Measurements from ENCODE around the gene VPS26B.
"Not testable (repeated sequence)": the region's sequence is repeated elsewhere in the genome, so short reads cannot be mapped to it uniquely, and the experiment has no call there.

The VPS26B gene

GRCh38 chr11:134283461-134284230, 59.2 kb downstream of the VPS26B start:
- Histone ChIP-seq H3K4me3 (ENCODE audit: extremely low read depth, insufficient read depth, low read length, poor library complexity, severe bottlenecking) (no peak overlapping the region), H3K27ac (ENCODE audit: low read depth, low read length, severe bottlenecking) (no peak overlapping the region), H3K4me1 (ENCODE audit: control insufficient read depth, insufficient read depth, low read length, poor library complexity, severe bottlenecking) (no peaks in the 10 kb centered on the region), H3K9me3 (ENCODE audit: control insufficient read depth, low read length) (no peaks in the 10 kb centered on the region), H3K36me3 (ENCODE audit: control insufficient read depth, insufficient read depth, low read length) (no peaks in the 10 kb centered on the region)
- WGBS, 2 experiments (ENCODE audit: insufficient coverage in 2 of 2) = 89 to 91% methylated on average over 11 to 16 of the region's 16 CpGs

- not testable (repeated sequence) for H3K4me1 ChIP-seq (ENCODE audit: control insufficient read depth, insufficient read depth, low read length, poor library complexity, severe bottlenecking); H3K36me3 ChIP-seq (ENCODE audit: control insufficient read depth, insufficient read depth, low read length); H3K9me3 ChIP-seq (ENCODE audit: control insufficient read depth, low read length); H3K4me3 ChIP-seq (ENCODE audit: extremely low read depth, insufficient read depth, low read length, poor library complexity, severe bottlenecking); H3K27ac ChIP-seq (ENCODE audit: low read depth, low read length, severe bottlenecking)
- 75 to 96% methylated on average over 1 to 4 of the region's 5 CpGs for WGBS, 2 experiments (ENCODE audit: insufficient coverage in 2 of 2)
Observed at GRCh38 chr11:134284349-134284748, 59.9 kb downstream of the VPS26B start.

GRCh38 chr11:134287561-134287960, 63.1 kb downstream of the VPS26B start:
- 96% methylated on average over 9 to 11 of the region's 12 CpGs for WGBS, 2 experiments (ENCODE audit: insufficient coverage in 2 of 2)
- no peaks in the 10 kb centered on the region for H3K36me3 ChIP-seq (ENCODE audit: control insufficient read depth, insufficient read depth, low read length)
- no peak overlapping the region for H3K4me3 ChIP-seq (ENCODE audit: extremely low read depth, insufficient read depth, low read length, poor library complexity, severe bottlenecking)
- H3K9me3 ChIP-seq (ENCODE audit: control insufficient read depth, low read length) = no peaks in the 10 kb centered on the region
- H3K4me1 ChIP-seq (ENCODE audit: control insufficient read depth, insufficient read depth, low read length, poor library complexity, severe bottlenecking) = no peaks in the 10 kb centered on the region
- H3K27ac ChIP-seq (ENCODE audit: low read depth, low read length, severe bottlenecking) = no peak overlapping the region

GRCh38 chr11:134288486-134288885, 64.0 kb downstream of the VPS26B start:
- H3K4me3 ChIP-seq (ENCODE audit: extremely low read depth, insufficient read depth, low read length, poor library complexity, severe bottlenecking) = no peak overlapping the region
- no peaks in the 10 kb centered on the region for H3K4me1 ChIP-seq (ENCODE audit: control insufficient read depth, insufficient read depth, low read length, poor library complexity, severe bottlenecking)
- no peaks in the 10 kb centered on the region for H3K36me3 ChIP-seq (ENCODE audit: control insufficient read depth, insufficient read depth, low read length)
- WGBS, 2 experiments (ENCODE audit: insufficient coverage in 2 of 2) = 94 to 100% methylated on average over 10 to 11 of the region's 13 CpGs
- no peak overlapping the region for H3K27ac ChIP-seq (ENCODE audit: low read depth, low read length, severe bottlenecking)
- H3K9me3 ChIP-seq (ENCODE audit: control insufficient read depth, low read length) = no peaks in the 10 kb centered on the region

GRCh38 chr11:134289167-134289566, 64.7 kb downstream of the VPS26B start:
- Histone ChIP-seq H3K4me1 (ENCODE audit: control insufficient read depth, insufficient read depth, low read length, poor library complexity, severe bottlenecking) (no peaks in the 10 kb centered on the region), H3K36me3 (ENCODE audit: control insufficient read depth, insufficient read depth, low read length) (no peaks in the 10 kb centered on the region), H3K27ac (ENCODE audit: low read depth, low read length, severe bottlenecking) (no peak overlapping the region), H3K4me3 (ENCODE audit: extremely low read depth, insufficient read depth, low read length, poor library complexity, severe bottlenecking) (no peak overlapping the region), H3K9me3 (ENCODE audit: control insufficient read depth, low read length) (no peaks in the 10 kb centered on the region)
- WGBS, 2 experiments (ENCODE audit: insufficient coverage in 2 of 2) = 56 to 74% methylated on average over 4 of the region's 4 CpGs

GRCh38 chr11:134289789-134290188, 65.3 kb downstream of the VPS26B start:
- Histone ChIP-seq H3K27ac (ENCODE audit: low read depth, low read length, severe bottlenecking) (no peak overlapping the region), H3K4me1 (ENCODE audit: control insufficient read depth, insufficient read depth, low read length, poor library complexity, severe bottlenecking) (no peaks in the 10 kb centered on the region), H3K36me3 (ENCODE audit: control insufficient read depth, insufficient read depth, low read length) (no peaks in the 10 kb centered on the region), H3K4me3 (ENCODE audit: extremely low read depth, insufficient read depth, low read length, poor library complexity, severe bottlenecking) (no peak overlapping the region), H3K9me3 (ENCODE audit: control insufficient read depth, low read length) (no peaks in the 10 kb centered on the region)
- WGBS, 2 experiments (ENCODE audit: insufficient coverage in 2 of 2) = 50 to 64% methylated on average over 9 to 11 of the region's 12 CpGs

GRCh38 chr11:134290646-134291045, 66.2 kb downstream of the VPS26B start:
- H3K4me3 ChIP-seq (ENCODE audit: extremely low read depth, insufficient read depth, low read length, poor library complexity, severe bottlenecking) = no peak overlapping the region
- no peaks in the 10 kb centered on the region for H3K4me1 ChIP-seq (ENCODE audit: control insufficient read depth, insufficient read depth, low read length, poor library complexity, severe bottlenecking)
- WGBS, 2 experiments (ENCODE audit: insufficient coverage in 2 of 2) = 89 to 95% methylated on average over 6 to 7 of the region's 7 CpGs
- H3K9me3 ChIP-seq (ENCODE audit: control insufficient read depth, low read length) = no peaks in the 10 kb centered on the region
- H3K36me3 ChIP-seq (ENCODE audit: control insufficient read depth, insufficient read depth, low read length) = no peaks in the 10 kb centered on the region
- no peak overlapping the region for H3K27ac ChIP-seq (ENCODE audit: low read depth, low read length, severe bottlenecking)

GRCh38 chr11:134291196-134291595, 66.7 kb downstream of the VPS26B start:
- H3K4me3 ChIP-seq (ENCODE audit: extremely low read depth, insufficient read depth, low read length, poor library complexity, severe bottlenecking) = no peak overlapping the region
- no peaks in the 10 kb centered on the region for H3K4me1 ChIP-seq (ENCODE audit: control insufficient read depth, insufficient read depth, low read length, poor library complexity, severe bottlenecking)
- no peaks in the 10 kb centered on the region for H3K9me3 ChIP-seq (ENCODE audit: control insufficient read depth, low read length)
- H3K27ac ChIP-seq (ENCODE audit: low read depth, low read length, severe bottlenecking) = no peak overlapping the region
- no peaks in the 10 kb centered on the region for H3K36me3 ChIP-seq (ENCODE audit: control insufficient read depth, insufficient read depth, low read length)
- 88 to 90% methylated on average over 6 of the region's 6 CpGs for WGBS, 2 experiments (ENCODE audit: insufficient coverage in 2 of 2)

- Histone ChIP-seq H3K4me1 (ENCODE audit: control insufficient read depth, insufficient read depth, low read length, poor library complexity, severe bottlenecking) (no peaks in the 10 kb centered on the region), H3K9me3 (ENCODE audit: control insufficient read depth, low read length) (no peaks in the 10 kb centered on the region), H3K4me3 (ENCODE audit: extremely low read depth, insufficient read depth, low read length, poor library complexity, severe bottlenecking) (no peak overlapping the region), H3K36me3 (ENCODE audit: control insufficient read depth, insufficient read depth, low read length) (no peaks in the 10 kb centered on the region), H3K27ac (ENCODE audit: low read depth, low read length, severe bottlenecking) (no peak overlapping the region)
- 82 to 87% methylated on average over 15 of the region's 15 CpGs for WGBS, 2 experiments (ENCODE audit: insufficient coverage in 2 of 2)
Observed at GRCh38 chr11:134292661-134293060, 68.2 kb downstream of the VPS26B start.

- no peaks in the 10 kb centered on the region for H3K9me3 ChIP-seq (ENCODE audit: control insufficient read depth, low read length)
- 93 to 94% methylated on average over 13 to 17 of the region's 20 CpGs for WGBS, 2 experiments (ENCODE audit: insufficient coverage in 2 of 2)
- H3K27ac ChIP-seq (ENCODE audit: low read depth, low read length, severe bottlenecking) = no peak overlapping the region
- H3K4me1 ChIP-seq (ENCODE audit: control insufficient read depth, insufficient read depth, low read length, poor library complexity, severe bottlenecking) = no peaks in the 10 kb centered on the region
- no peak overlapping the region for H3K4me3 ChIP-seq (ENCODE audit: extremely low read depth, insufficient read depth, low read length, poor library complexity, severe bottlenecking)
- H3K36me3 ChIP-seq (ENCODE audit: control insufficient read depth, insufficient read depth, low read length) = no peaks in the 10 kb centered on the region
Observed at GRCh38 chr11:134293119-134294113, 68.9 kb downstream of the VPS26B start.

Data from mesodermal cell (in vitro differentiated cells).